HG03159 (cell line): Measurements from ENCODE around the gene CARD14.
"Not testable (repeated sequence)": the region's sequence is repeated elsewhere in the genome, so short reads cannot be mapped to it uniquely, and the experiment has no call there.

ENCODE experiments used
- ATAC-seq: cut with Tn5 transposase; IDR thresholded peaks from one replicate; pipeline ENCODE4 v1.9.1; 2021; ENCODE audit warnings: mild to moderate bottlenecking, moderate library complexity; ENCODE audit not compliant: unreplicated experiment

Gene CARD14

DNA sequence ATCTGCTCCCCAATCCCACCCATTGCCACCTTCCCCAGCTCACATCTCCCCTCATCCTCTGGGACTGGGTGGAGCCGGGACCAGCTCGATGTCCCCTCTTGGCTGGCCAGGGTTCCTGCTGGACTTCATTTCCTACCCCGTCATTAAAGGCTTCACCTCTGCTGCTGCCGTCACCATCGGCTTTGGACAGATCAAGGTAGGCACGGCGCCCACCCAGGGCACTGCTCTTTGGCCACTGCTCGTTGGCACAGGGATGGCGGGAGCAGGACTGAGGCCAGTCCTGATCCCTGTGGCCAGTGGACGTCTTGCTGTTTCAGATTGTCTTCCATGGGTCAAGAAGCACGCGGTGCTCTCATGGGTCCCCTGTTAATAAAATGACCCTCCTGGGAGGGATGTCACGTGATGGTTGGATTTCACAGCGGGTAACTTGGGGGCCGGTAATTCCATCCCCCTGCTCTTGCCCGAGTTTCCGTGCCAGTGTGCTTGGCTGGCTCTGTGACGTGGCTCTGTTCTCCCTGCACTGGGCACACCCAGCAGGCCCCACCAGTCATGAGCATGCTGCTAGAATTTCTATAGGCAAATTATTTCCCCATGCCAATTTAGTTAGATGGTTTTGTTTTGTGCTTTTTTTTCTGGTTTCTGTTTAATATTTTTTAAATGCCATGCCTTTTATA, 53.4 kb downstream of the CARD14 start:
- no peak for ATAC-seq

DNA sequence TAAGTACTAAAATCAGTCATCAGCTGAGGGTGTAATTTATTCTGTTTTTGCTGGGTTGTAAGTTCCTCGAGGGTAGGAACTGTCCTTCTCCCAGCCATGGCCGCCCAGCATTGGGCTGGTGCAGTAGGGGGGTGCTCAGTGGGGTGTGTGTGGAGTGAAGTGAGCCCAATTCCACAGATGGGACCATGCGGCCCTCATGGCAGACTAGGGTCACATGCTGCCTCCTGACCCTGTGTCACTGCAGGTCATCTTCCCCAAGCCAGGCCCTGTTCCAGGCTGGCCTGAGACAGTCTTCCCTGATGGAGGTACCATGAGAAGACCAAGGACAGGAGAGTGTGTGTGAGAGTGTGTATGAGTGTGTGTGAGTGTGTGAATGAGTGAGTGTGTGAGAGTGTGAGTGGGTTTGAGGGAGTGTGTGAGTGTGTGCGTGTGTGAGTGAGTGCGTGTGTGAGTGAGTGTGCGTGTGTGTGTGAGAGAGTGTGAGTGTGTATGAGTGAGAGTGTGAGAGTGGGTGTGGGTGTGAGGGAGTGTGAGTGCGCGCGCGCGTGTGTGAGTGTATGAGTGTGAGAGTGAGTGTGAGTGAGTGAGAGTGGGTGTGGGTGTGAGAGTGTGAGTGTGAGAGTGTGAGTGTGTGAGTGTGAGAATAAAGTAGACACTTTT, 54.1 kb downstream of the CARD14 start:
- ATAC-seq = no peak

DNA sequence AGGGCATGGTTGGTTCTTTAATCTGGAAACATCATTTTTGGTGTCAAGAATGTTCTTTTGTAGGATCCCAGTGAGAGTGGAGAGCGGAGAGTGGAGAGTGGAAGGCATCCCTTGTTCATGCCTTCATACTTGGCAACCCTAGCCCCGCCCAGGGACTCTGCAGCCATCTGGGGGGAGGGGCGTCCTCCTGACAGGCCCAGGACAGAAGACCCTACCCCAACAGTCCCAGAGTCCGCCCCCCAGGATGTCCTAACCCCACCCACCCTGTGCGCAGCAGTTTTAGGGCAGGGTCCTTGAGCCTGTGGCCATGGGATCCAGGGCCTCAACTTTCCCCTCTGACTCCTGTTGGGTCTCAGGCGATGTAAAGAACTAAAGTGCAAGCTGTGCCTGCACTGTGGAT, 54.9 kb downstream of the CARD14 start:
- no peak for ATAC-seq

DNA sequence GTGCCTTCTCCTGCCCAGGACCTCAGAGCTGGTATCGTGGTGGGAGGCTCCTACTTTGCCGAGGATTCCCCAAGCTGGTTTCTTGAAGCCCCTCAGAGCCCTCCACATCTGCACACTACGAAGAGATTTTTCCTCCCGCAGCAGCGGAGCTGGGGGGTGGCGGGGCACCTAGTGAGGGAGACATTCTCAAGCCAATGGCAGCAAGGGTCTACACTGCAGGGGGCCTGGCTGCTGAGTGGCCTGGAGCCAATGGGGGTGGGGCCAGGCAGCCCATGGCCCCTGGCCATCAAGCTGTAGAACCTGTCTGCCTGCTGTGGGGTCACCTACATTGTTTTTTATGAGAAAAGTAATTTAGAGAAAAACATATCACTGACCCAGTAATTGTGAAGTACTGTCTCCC, 55.4 kb downstream of the CARD14 start:
- ATAC-seq = no peak

DNA sequence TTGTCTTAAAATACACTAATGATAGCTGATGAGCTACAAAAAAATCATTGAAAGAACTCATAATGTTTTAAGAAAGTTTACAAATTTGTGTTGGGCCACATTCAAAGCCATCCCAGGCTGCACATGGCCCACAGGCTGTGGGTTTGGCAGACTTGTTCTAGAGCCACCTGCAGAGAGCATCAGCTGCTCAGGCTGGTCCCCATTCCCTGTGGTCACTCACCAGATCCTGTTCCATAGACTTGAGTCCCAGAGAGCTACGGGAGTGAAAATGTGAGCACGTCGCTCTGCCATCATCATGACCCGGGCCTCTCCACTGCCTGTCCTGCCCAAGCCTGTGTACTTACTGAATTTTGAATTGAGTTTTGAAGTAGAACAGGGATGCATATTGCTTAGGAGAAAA, 57.3 kb downstream of the CARD14 start:
- no peak for ATAC-seq

DNA sequence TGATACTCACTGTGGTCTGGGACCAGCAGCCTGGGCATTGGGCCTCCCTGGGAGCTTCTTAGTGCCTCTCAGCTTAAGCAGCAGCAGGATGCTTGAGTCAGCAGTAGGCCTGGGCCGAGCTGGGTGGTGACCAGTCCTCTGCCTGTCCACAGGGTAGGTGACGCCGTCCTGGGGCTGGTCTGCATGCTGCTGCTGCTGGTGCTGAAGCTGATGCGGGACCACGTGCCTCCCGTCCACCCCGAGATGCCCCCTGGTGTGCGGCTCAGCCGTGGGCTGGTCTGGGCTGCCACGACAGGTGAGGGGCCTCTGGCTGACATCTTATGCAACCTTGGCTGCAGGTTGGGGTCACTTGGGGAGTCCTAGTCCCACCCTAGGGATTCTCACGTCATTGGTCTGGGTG, 57.8 kb downstream of the CARD14 start:
- no peak for ATAC-seq

DNA sequence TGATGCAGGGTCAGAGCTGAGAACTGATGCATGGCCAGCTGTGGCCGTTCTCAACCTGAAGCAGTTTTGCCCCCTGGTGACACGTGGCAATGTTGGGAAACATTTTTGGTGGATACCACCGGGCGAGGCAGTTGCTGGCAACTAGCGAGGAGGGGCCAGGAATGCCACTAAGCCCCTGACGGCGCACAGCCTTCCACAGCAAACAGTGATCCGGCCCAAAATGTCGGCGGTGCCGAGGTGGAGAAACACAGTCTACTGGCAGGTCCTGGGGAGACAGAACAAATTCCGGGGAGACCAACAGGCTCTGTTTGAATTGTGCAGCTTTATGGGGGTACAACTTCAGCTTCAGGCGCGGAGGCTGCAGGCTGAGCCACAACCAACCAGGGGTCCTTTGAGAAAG, 58.6 kb downstream of the CARD14 start:
- ATAC-seq = no peak

DNA sequence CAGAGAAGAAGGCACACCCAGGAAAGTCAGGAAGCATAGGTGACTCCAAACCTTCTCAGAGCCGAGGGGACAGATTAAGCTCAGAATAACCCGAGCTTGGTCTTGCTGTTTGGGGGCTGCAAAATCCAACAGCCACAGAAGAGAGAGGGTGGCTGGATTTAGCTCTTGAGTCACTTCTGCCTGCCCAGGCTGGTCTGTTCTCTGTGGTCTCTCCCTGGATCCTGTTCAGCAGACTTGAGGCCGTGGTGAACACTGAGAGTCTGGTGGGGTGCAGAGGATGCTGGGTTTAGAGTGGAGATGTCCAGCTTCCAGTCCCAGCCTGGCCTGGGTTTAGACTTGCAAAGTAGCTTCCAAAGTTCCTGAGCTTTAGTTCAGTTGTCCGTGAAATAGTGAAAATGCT, 59.2 kb downstream of the CARD14 start:
- no peak for ATAC-seq

DNA sequence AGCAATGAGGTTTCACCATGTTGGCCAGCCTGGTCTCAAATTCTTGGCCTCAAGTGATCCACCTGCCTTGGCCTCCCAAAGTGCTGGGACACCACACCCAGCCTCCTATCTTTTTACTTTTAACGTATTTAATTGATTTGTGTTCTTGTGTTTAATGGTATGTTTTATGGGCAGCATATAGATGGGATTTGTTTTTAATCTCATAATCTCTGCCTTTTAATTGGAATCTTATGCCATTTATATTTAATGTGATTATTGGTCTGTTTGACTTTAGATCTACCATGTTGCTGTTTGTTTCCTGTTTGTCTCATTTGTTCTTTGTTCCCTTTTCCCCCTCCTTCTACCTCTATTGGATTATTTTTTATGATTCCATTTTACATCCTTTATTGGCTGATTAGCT, 62.6 kb downstream of the CARD14 start:
- no peak for ATAC-seq

DNA sequence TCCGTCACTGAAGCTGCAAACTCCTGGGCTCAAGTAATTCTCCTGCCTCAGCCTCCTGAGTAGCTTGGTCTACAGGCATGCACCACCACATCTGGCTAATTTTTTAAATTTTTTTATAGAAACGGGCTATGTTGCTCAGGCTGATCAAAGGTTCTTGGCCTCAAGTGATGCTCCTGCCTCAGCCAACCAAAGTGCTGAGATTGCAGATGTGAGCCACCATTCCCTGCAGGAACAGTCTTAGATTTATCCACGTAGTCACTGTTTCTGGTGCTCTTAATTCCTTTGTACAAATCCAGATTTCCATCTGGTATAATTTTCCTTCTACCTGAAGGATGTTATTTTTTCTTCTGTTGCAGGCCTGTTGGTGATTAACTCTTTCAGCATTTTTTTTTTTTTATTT, 63.4 kb downstream of the CARD14 start:
- ATAC-seq = no peak

DNA sequence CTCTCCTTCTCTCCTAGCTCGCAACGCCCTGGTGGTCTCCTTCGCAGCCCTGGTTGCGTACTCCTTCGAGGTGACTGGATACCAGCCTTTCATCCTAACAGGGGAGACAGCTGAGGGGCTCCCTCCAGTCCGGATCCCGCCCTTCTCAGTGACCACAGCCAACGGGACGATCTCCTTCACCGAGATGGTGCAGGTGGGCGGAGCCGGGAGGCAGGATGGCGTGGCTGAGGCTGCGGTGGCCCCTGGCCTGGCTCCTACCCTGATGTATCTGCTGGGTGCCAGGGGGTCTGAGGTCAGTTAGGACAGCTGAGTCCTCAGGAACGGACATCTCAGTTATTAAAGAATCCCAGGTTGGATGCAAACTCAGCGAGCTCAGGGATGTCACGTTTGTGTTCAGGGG, 67.1 kb downstream of the CARD14 start:
- ATAC-seq = no peak

DNA sequence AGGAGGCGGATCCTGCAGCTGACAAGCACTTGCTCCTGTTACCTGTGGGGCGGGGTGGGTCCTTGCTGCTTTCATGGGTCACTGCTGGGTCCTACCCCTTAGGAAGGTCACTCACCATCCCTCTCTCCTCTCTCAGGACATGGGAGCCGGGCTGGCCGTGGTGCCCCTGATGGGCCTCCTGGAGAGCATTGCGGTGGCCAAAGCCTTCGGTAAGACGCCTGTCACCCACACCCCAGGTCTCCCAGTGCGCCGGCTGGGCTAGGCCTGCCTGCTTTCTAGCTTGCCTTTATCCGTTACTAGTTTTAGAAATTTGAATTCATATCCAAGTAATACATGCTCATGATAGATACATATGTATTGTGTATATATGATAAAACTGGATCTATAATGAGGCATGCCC, 67.6 kb downstream of the CARD14 start:
- no peak for ATAC-seq

DNA sequence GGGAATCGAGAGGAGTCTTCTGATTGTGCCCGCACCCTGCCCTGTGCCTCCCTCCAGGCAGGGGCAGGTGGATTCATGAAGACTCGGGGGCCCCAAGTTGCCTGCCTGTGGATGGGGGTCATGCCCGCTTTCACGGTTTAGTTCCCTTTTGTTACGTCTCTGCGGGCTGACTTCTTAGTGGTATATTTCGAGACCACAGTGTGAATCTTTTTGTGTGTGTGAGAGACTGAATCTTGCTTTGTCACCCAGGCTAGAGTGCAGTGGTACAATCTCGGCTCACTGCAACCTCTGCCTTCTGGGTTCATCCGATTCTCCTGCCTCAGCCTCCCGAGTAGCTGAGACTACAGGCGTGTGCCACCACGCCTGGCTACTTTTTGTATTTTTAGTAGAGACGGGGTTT, 72.7 kb downstream of the CARD14 start:
- no peak for ATAC-seq

DNA sequence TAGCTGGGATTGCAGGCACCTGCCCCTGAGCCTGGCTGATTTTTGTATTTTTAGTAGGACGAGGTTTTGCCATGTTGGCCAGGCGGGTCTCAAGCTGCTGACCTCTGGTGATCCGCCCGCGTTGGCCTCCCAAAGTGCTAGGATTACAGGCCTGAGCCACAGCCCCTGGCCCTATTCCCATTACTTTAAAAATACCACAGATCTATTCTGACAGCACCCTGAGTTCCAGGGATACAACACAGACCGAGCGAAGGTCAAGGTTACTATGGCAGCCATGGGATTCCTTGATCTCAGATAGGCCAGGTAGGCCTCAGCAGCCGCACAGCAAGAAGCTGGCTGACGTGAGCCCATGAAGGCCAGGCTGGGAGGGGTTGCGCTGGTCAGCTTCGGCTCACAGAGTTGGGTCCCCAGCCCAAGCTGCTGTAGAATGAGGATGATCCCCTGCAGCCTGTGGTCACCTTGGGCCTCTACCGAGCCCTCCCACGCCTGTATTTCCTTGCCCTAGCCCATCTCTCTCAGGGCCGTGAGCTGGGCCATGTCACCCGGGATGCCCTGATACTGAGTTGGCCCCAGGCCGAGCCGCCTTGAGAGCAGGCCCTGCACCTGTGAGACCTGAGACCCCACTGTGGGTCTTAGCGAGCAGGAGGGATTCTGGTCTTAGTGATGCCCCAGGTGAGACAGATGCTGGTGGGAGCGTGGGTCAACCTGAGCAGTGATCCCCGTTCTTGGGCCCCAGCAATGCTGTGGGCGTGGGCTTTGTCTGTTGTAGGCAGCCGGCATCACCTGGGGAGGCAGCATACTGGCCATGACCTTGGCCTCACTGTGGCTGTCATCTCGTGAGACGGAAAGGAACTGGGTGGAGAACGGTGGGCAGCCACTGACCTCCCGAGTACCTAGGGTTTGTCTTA, 74.0 kb downstream of the CARD14 start:
- ATAC-seq = no peak

DNA sequence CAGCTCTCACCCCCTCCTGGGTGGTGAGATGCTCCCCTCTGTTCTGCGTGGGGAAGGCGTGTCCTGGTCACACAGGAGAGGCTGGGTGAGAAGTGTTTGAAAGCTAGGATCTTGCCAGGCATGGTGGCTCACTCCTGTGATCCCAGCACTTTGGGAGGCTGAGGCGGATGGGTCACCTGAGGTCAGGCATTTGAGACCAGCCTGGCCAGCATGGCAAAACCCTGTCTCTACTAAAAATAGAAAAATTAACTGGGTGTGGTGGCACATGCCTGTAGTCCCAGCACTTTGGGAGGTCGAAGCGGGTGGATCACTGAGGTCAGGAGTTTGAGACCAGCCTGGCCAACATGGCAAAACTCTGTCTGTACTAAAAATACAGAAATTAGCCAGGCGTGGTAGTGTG, 74.6 kb downstream of the CARD14 start:
- not testable (repeated sequence) for ATAC-seq

DNA sequence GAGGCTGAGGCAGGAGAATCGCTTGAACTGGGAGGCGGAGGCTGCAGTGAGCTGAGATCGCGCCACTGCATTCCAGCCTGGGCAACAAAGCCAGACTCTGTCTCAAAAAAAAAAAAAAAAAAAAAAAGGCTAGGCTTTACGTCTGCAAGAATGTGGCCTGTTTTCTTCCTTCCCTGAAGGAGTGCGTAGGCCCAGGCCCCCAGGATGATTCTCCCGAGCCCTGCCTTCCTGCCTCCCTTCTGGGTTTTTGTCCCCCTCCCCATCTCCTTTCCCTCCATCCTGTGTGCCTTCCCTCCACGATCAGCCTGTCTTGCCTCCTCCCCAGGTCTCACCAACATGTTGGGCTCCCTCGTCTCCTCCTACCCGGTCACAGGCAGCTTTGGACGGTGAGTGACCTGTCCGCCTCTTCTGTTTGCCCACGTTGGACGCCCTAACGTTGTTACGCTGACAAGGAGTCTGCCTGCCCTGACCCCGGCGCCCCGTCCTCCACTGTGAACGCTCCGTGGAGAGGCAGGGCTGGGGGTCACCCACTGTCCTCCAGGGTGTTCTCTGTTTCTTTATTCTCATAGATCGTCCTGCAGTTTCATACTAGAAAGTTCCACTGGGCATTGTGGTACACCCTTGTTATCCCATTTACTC, 75.2 kb downstream of the CARD14 start:
- no peak for ATAC-seq

DNA sequence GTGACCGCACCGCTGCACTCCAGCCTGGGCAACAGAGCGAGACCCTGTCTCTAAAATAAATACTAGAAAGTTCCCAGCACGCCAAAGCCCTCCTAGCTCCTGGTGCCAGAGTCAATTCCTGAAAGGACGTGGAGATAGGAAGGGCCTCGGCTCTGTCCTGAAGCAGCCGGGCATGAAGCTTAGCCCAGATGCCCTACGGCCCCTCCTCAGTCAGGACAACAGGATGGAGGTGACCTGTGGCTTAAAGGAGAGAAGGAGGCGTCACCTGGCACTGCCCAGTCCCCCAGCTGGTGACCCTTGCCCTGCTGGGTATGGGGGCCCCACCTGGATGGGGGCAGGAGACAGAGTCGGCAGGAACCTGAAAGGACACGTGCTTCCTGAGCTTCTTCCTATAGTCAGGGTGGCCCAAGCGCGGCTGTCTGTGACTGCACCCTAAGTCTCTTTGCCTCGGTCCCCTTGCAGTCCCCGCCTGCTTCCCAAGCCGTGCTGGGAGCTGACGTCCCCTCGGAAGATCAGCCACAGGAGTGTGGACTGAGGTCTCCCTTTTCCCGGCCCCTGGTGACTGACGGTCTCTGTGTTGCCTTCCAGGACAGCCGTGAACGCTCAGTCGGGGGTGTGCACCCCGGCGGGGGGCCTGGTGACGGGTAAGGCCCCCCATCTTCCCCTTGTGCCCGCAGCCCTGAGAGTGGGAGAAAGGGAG, 75.9 kb downstream of the CARD14 start:
- no peak for ATAC-seq

DNA sequence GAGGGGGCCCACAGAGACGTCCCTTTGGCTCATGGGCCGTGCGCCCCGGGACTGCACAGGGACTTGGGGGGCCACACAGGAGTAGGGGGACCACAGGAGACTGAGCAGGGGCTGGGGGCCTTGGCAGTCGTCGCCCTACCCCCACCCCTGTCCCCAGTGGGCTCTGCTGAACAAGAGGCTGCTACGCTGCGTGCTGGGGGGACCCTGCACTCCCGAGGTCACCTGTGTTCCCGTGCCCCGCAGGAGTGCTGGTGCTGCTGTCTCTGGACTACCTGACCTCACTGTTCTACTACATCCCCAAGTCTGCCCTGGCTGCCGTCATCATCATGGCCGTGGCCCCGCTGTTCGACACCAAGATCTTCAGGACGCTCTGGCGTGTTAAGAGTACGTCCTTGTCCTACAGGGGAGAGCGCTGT, 76.4 kb downstream of the CARD14 start:
- no peak for ATAC-seq

DNA sequence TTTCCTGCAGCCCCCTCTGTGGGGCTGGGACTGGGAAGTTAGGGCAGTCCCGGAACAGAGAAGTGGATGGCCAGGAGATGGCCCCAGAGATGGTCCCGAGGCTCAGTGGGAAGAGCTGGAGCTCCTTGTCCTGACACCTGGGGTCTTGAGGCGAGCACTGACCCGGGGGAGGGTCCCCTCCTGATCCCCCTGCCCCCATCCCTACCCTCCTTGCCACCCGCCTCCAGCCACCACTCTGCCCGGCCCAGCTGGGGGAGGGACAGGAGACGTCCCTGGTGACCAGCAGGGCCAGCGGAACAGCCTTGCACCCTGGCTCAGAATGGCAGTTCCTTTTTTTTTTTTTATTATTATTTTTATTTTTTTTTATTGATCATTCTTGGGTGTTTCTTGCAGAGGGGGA, 76.9 kb downstream of the CARD14 start:
- no peak for ATAC-seq

DNA sequence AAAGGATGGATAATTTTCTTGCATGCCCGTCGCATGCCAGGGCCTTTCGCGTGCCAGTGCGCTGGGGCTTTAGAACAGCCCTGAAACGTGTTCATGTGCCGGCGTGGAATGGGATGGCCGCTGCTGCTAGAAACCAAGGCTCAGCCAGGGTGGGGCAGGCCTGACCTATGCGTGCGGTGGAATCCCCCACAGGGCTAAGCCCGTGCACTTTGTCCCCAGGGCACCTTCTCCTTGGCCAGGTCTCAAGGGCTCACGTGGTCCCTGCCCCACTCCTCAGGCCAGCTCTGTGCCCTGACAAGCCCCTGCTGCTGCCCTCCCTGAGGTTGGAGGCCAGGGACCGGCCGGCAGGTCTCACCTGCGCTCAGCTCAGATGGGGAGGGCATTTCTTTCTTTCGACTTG, 77.7 kb downstream of the CARD14 start:
- no peak for ATAC-seq
